HEK293T (cell line): Measurements from ENCODE around the gene GCN1.

Experiments used
- CTCF ChIA-PET: fragments of 350-600 bp; formaldehyde crosslinking; extraction: SDS; loops from one replicate; lab custom pipeline; 2021; ENCODE audit warnings: antibody characterized with exemption, inconsistent platforms; lab: Yijun Ruan, JAX
- POLR2A ChIA-PET: fragments of 350-600 bp; formaldehyde crosslinking; extraction: SDS; loops from one replicate; lab custom pipeline; 2020; ENCODE audit warnings: antibody characterized with exemption, inconsistent platforms; lab: Yijun Ruan, JAX
- DNase-seq: peaks from one replicate; pipeline ENCODE4 v3.0.0; 2012; ENCODE audit warnings: mixed read lengths; ENCODE audit errors: extremely low spot score
- ARNT ChIP-seq: fragments of 450-650 bp; IDR thresholded peaks from 2 replicates; pipeline ENCODE4 v1.6.1; 2017; ENCODE audit warnings: mild to moderate bottlenecking
- BHLHE40 ChIP-seq: fragments of 450-650 bp; IDR thresholded peaks from 2 replicates; pipeline ENCODE4 v1.6.1; 2016; ENCODE audit warnings: mild to moderate bottlenecking, moderate library complexity, borderline replicate concordance
- CTBP1 ChIP-seq: fragments of 450-650 bp; IDR thresholded peaks from 2 replicates; pipeline ENCODE4 v1.6.1; 2016; ENCODE audit warnings: borderline replicate concordance
- ELF4 ChIP-seq: fragments of 450-650 bp; IDR thresholded peaks from 2 replicates; pipeline ENCODE4 v1.6.1; 2017; ENCODE audit warnings: antibody characterized with exemption
- FOXA1 ChIP-seq: fragments of 450-650 bp; IDR thresholded peaks from 2 replicates; pipeline ENCODE4 v1.6.1; 2016; ENCODE audit warnings: mild to moderate bottlenecking
- FOXK2 ChIP-seq: fragments of 450-650 bp; IDR thresholded peaks from 2 replicates; pipeline ENCODE4 v1.6.1; 2016; ENCODE audit warnings: mild to moderate bottlenecking
- FOXM1 ChIP-seq: fragments of 450-650 bp; IDR thresholded peaks from 2 replicates; pipeline ENCODE4 v1.6.1; 2017; ENCODE audit warnings: mild to moderate bottlenecking, borderline replicate concordance
- HDGF ChIP-seq: fragments of 450-650 bp; IDR thresholded peaks from 2 replicates; pipeline ENCODE4 v1.6.1; 2017; ENCODE audit warnings: antibody characterized with exemption, borderline replicate concordance
- L3MBTL2 ChIP-seq: fragments of 450-650 bp; conservative IDR thresholded peaks from 2 replicates; pipeline ENCODE4 v1.6.1; 2016; ENCODE audit warnings: mild to moderate bottlenecking
- LEF1 ChIP-seq: fragments of 450-650 bp; IDR thresholded peaks from 2 replicates; pipeline ENCODE4 v1.6.1; 2017; ENCODE audit warnings: mild to moderate bottlenecking, borderline replicate concordance
- NFRKB ChIP-seq: fragments of 450-650 bp; IDR thresholded peaks from 2 replicates; pipeline ENCODE4 v1.6.1; 2016; ENCODE audit warnings: mild to moderate bottlenecking, moderate library complexity
- PKNOX1 ChIP-seq: fragments of 450-650 bp; IDR thresholded peaks from 2 replicates; pipeline ENCODE4 v1.6.1; 2016
- SP1 ChIP-seq: fragments of 450-650 bp; IDR thresholded peaks from 2 replicates; pipeline ENCODE4 v1.6.1; 2017
- SUZ12 ChIP-seq: fragments of 450-650 bp; IDR thresholded peaks from 2 replicates; pipeline ENCODE4 v1.6.1; 2016; ENCODE audit warnings: mild to moderate bottlenecking
- TARDBP ChIP-seq: fragments of 450-650 bp; IDR thresholded peaks from 2 replicates; pipeline ENCODE4 v1.6.1; 2016
- ZNF384 ChIP-seq: fragments of 450-650 bp; IDR thresholded peaks from 2 replicates; pipeline ENCODE4 v1.6.1; 2016

Gene GCN1

GRCh38 chr12:120144215-120144614 is 50.3 kb downstream of the GCN1 start:
- CTCF ChIA-PET: no interaction called here
- TF ChIP-seq ZNF384: no peak
- TF ChIP-seq ELF4: no peak
- TF ChIP-seq PKNOX1: no peak
- TF ChIP-seq FOXK2: no peak
- no peak for TF ChIP-seq HDGF
- no peak for TF ChIP-seq FOXA1
- no peak for TF ChIP-seq NFRKB
- TF ChIP-seq FOXM1: no peak
- TF ChIP-seq CTBP1: no peak
- TF ChIP-seq L3MBTL2: no peak
- no peak for TF ChIP-seq LEF1
- TF ChIP-seq SUZ12: no peak
- no peak for TF ChIP-seq SP1
- TF ChIP-seq BHLHE40: no peak
- no peak for TF ChIP-seq TARDBP
- TF ChIP-seq ARNT: no peak
- POLR2A ChIA-PET: no interaction called here
- no peak for DNase-seq

DNA sequence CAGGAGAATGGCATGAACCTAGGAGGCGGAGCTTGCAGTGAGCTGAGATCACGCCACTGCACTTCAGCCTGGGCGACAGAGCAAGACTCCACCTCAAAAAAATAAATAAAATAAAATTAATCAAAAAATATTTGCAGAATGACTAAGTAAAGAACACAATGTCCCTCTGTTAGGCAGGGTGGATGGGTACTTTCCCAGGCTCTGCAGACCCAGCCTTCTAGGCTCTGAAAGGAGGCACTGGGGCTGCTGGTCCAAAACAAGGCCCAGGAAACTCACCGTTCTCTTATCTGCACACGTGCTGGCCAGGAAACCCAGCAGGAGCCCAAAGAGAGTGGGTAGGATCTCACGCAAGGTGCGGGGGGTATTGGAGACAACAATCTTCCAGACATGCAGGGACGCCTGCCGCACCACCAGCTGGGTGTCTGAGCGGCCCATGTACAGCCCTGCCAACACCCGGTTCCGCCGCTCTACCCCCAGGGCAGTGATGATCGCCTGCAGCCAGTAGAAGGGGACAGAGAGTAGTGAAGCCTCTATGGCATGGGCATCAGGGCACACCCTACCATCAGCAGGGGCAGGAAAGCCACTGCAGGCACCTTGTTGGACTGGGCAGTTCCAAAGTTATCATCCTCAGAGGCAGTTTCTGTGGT is 52.2 kb downstream of the GCN1 start:
- ChIA-PET CTCF (no interaction called here), POLR2A (no interaction called here)
- no peak for TF ChIP-seq BHLHE40
- no peak for TF ChIP-seq CTBP1
- TF ChIP-seq SP1: no peak
- TF ChIP-seq HDGF: no peak
- no peak for TF ChIP-seq NFRKB
- no peak for TF ChIP-seq FOXA1
- no peak for TF ChIP-seq ELF4
- no peak for TF ChIP-seq PKNOX1
- TF ChIP-seq SUZ12: no peak
- TF ChIP-seq LEF1: no peak
- TF ChIP-seq ARNT: no peak
- TF ChIP-seq L3MBTL2: no peak
- no peak for TF ChIP-seq ZNF384
- TF ChIP-seq TARDBP: no peak
- TF ChIP-seq FOXK2: no peak
- no peak for TF ChIP-seq FOXM1
- DNase-seq: no peak

DNA sequence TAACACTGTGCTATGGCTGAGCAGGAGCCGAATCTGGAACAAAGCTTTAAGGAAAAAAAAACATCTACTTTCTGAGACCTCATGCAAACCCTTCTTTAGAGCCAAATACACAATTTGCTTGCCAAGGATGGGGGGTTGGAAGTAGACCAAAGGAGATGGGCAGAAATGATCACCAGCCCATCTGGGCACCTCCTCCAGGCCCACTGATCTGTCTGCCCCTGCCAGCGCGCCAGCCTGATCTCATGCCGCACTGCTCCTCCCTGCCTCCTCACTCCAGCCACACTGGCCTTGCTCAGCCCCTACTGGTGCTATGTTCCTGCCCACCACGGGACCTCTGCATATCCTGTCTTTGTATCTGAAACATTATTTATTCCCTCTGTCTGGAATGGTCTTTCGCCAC is 53.2 kb downstream of the GCN1 start:
- POLR2A ChIA-PET: no interaction called here
- DNase-seq: no peak
- TF ChIP-seq FOXA1 (no peak), BHLHE40 (no peak), ELF4 (no peak), CTBP1 (no peak), SP1 (no peak), L3MBTL2 (no peak), LEF1 (no peak), FOXM1 (no peak), ARNT (no peak), TARDBP (no peak)
- CTCF ChIA-PET: no interaction called here

DNA sequence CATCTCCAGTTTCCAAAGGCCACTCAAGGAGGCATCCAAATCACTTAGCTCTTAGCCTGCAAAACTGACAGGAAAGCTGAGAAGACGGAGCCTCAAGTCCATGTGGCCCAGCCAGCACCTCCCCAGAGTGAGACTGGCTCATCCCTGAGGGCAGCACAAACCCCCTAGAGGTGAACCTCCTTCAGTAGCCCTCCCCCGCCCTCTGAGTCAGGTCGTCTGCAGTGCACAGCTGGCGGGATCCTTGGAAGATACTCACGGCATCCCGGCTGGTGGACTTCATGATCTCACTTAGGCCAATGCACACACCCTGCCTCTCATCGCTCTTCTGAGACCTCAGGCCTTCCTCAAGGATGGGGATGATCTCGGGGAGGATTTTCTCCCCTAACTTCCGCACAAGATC is 53.9 kb downstream of the GCN1 start:
- ChIA-PET CTCF (no interaction called here), POLR2A (no interaction called here)
- DNase-seq: no peak
- TF ChIP-seq ZNF384 (no peak), SP1 (no peak), ARNT (no peak)

DNA sequence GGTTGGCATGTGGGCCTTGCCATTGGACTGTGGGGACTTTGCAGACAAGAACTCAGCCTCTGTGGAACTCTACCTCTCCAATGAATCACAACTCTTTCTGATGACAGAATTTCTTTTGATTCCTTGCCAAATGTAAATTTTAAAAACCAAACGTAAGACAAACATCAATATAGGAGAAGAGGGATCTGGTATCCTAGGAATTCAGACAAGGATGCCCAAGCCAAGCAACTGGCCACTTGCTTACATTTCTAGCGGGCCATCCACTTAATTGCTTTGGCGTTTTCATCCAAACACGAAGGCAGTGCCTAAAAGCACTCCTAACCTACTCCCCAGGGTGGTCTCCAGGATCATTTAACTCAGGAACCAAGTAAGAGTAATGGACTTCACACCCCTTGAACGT is 54.6 kb downstream of the GCN1 start:
- CTCF ChIA-PET: no interaction called here
- POLR2A ChIA-PET: interaction anchor here (1.0 kb wide), 1 partner anchor 61 kb away, joined by 4 read pairs; the partner anchor contains the start of gene RPLP0
- DNase-seq: no peak
- no peak for TF ChIP-seq CTBP1
- no peak for TF ChIP-seq ARNT
- no peak for TF ChIP-seq BHLHE40
- no peak for TF ChIP-seq FOXA1
- no peak for TF ChIP-seq SUZ12
- TF ChIP-seq ZNF384: no peak
- no peak for TF ChIP-seq LEF1
- no peak for TF ChIP-seq ELF4
- no peak for TF ChIP-seq HDGF
- TF ChIP-seq L3MBTL2: no peak

DNA sequence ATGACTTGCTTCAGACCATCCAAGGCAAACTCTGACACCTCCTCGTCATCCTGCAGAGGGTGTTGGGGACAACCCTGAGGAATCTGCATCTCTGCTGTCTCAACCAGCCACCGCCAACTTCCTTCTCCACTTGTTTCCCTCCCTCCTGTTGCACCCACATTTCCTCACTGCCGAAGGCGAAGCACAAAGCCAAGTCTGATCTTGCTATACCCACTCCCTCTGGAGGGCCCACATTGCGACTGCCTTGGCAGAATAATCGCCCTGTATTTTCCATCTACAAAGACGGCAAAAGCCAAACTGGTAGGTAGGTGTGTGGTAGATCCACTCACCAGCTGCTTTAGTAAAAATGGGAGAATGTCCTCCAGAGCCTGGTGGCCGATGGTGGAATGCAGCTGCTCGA is 56.1 kb downstream of the GCN1 start:
- CTCF ChIA-PET: interaction anchor here (0.6 kb wide), 1 partner anchor 21 kb away, joined by 5 read pairs; no protein-coding TSS in a partner anchor
- no peak for TF ChIP-seq HDGF
- no peak for TF ChIP-seq SUZ12
- no peak for TF ChIP-seq ARNT
- TF ChIP-seq L3MBTL2: no peak
- no peak for TF ChIP-seq FOXA1
- no peak for TF ChIP-seq BHLHE40
- no peak for TF ChIP-seq ZNF384
- no peak for TF ChIP-seq NFRKB
- no peak for TF ChIP-seq FOXK2
- TF ChIP-seq ELF4: no peak
- no peak for TF ChIP-seq CTBP1
- no peak for TF ChIP-seq SP1
- TF ChIP-seq FOXM1: no peak
- TF ChIP-seq LEF1: no peak
- TF ChIP-seq TARDBP: no peak
- TF ChIP-seq PKNOX1: no peak
- DNase-seq: no peak
- POLR2A ChIA-PET: no interaction called here
